SK-N-SH treated with all-trans-retinoic acid at 6 μM for 48 hours (cell line): Measurements from ENCODE around the gene PNMA1.
A peak's percentile ranks its signal among the peaks of the same experiment; 100 is the strongest.

Experiments used
- ATAC-seq: fragments of 200-7000 bp; cut with Tn5 transposase; 3 replicates; pipeline ENCODE4 v1.9.1; 2020; ENCODE audit warnings: mild to moderate bottlenecking, moderate library complexity
- ARNTL ChIP-seq: fragments of 450-650 bp; formaldehyde crosslinking; IDR thresholded peaks from 2 replicates; pipeline ENCODE4 v1.5.0; 2020; ENCODE audit warnings: low read depth, mild to moderate bottlenecking, moderate library complexity, borderline replicate concordance
- BACH2 ChIP-seq: fragments of 250-450 bp; sonication (Bioruptor Pico); IDR thresholded peaks from 2 replicates; pipeline ENCODE4 v1.9.0; 2021; ENCODE audit warnings: mild to moderate bottlenecking, borderline replicate concordance
- CSDC2 ChIP-seq: fragments of 250-450 bp; sonication (Bioruptor Pico); IDR thresholded peaks from 2 replicates; pipeline ENCODE4 v1.5.0; 2020; ENCODE audit warnings: mild to moderate bottlenecking, moderate library complexity
- ESRRG ChIP-seq: fragments of 250-450 bp; sonication (Bioruptor Pico); IDR thresholded peaks from 2 replicates; pipeline ENCODE4 v1.6.1; 2021; ENCODE audit warnings: mild to moderate bottlenecking
- GLIS3 ChIP-seq: fragments of 250-450 bp; sonication (Bioruptor Pico); IDR thresholded peaks from 2 replicates; pipeline ENCODE4 v1.5.0; 2020; ENCODE audit warnings: mild to moderate bottlenecking, moderate library complexity
- ISL1 ChIP-seq: fragments of 250-450 bp; sonication (Bioruptor Pico); IDR thresholded peaks from 2 replicates; pipeline ENCODE4 v2.1.2; 2022; ENCODE audit warnings: mild to moderate bottlenecking, moderate library complexity
- OSR1 ChIP-seq: fragments of 250-450 bp; sonication (Bioruptor Pico); IDR thresholded peaks from 2 replicates; pipeline ENCODE4 v1.8.0; 2022; ENCODE audit warnings: moderate library complexity, mild to moderate bottlenecking, inconsistent platforms
- PPARA ChIP-seq: fragments of 250-450 bp; sonication (Bioruptor Pico); IDR thresholded peaks from 2 replicates; pipeline ENCODE4 v1.5.0; 2020; ENCODE audit warnings: mild to moderate bottlenecking, borderline replicate concordance
- RARB ChIP-seq: fragments of 250-450 bp; sonication (Bioruptor Pico); IDR thresholded peaks from 2 replicates; pipeline ENCODE4 v1.8.0; 2021; ENCODE audit warnings: mild to moderate bottlenecking, moderate library complexity
- TCF4 ChIP-seq: fragments of 250-450 bp; sonication (Bioruptor Pico); IDR thresholded peaks from 2 replicates; pipeline ENCODE4 v1.8.0; 2021; ENCODE audit warnings: mild to moderate bottlenecking, moderate library complexity, borderline replicate concordance
- TOX ChIP-seq: fragments of 250-450 bp; sonication (Bioruptor Pico); IDR thresholded peaks from 2 replicates; pipeline ENCODE4 v1.8.0; 2021; ENCODE audit warnings: mild to moderate bottlenecking, moderate library complexity, borderline replicate concordance
- ZC3H10 ChIP-seq: fragments of 250-450 bp; sonication (Bioruptor Pico); IDR thresholded peaks from 2 replicates; pipeline ENCODE4 v1.5.1; 2021; ENCODE audit warnings: mild to moderate bottlenecking, moderate library complexity
- ZFP3 ChIP-seq: fragments of 250-450 bp; sonication (Bioruptor Pico); IDR thresholded peaks from 2 replicates; pipeline ENCODE4 v1.5.0; 2020; ENCODE audit warnings: mild to moderate bottlenecking, moderate library complexity
- ZFP30 ChIP-seq: fragments of 450-650 bp; formaldehyde crosslinking; IDR thresholded peaks from 2 replicates; pipeline ENCODE4 v1.5.0; 2022; ENCODE audit warnings: mild to moderate bottlenecking, moderate library complexity
- ZNF565 ChIP-seq: fragments of 450-650 bp; formaldehyde crosslinking; conservative IDR thresholded peaks from 2 replicates; pipeline ENCODE4 v1.5.0; 2020; ENCODE audit warnings: low read depth, mild to moderate bottlenecking, moderate library complexity
- ZNF70 ChIP-seq: fragments of 450-650 bp; formaldehyde crosslinking; IDR thresholded peaks from 2 replicates; pipeline ENCODE4 v1.5.0; 2020; ENCODE audit warnings: mild to moderate bottlenecking, moderate library complexity
- ZNF8 ChIP-seq: fragments of 450-650 bp; formaldehyde crosslinking; IDR thresholded peaks from 2 replicates; pipeline ENCODE4 v1.5.0; 2020; ENCODE audit warnings: mild to moderate bottlenecking, moderate library complexity
- TF ChIP-seq, protein P1 (sequence below): fragments of 250-450 bp; sonication (Bioruptor Pico); IDR thresholded peaks from 2 replicates; pipeline ENCODE4 v1.5.1; 2021; ENCODE audit warnings: mild to moderate bottlenecking, moderate library complexity
- TF ChIP-seq, protein P2 (sequence below): fragments of 250-450 bp; sonication (Bioruptor Pico); IDR thresholded peaks from 2 replicates; pipeline ENCODE4 v1.5.0; 2020; ENCODE audit warnings: mild to moderate bottlenecking, moderate library complexity
- TF ChIP-seq, protein P3 (sequence below): fragments of 250-450 bp; sonication (Bioruptor Pico); IDR thresholded peaks from 2 replicates; pipeline ENCODE4 v1.5.1; 2020; ENCODE audit warnings: low read depth, mild to moderate bottlenecking, moderate library complexity
- TF ChIP-seq, protein P4 (sequence below): fragments of 250-450 bp; sonication (Bioruptor Pico); IDR thresholded peaks from 2 replicates; pipeline ENCODE4 v1.8.0; 2020; ENCODE audit warnings: mild to moderate bottlenecking, moderate library complexity, borderline replicate concordance

PNMA1 gene

DNA sequence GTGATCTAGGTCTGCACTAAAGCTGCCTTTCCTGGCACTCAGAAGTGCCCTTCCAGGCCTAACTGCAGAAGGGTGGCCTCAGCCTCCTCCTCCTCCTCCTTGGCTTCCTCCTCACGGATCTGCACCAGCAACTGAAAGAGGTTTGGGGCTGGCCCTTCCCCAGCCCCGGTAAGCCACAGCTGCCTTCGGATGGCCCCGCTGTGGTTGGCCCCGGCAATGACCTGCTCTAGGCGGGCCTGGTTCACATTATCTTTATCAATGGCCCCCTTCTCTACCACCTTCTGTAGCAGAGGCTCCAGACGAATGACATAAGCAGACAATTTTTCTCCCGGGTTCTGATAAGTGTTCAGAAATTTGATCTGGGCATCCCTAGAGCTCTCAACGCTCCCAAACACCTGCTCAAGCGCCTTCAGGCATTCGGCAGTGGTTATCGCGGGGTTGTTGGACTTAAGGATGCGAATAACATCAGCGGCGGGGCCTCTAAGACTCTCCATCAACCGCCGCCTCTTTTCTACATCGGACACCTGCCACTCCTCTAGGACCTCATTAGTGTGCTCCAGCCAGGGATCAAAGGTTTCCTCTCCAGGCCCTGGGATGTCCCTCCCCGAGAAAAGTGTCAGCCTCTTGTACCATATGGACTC, 1.5 kb downstream of the PNMA1 start:
- ATAC-seq = peak; percentile 48
- TF ChIP-seq ZFP3 (CRISPR knock-in tag) (no peak), CSDC2 (CRISPR knock-in tag) (no peak), TCF4 (no peak), ARNTL (CRISPR knock-in tag) (no peak), GLIS3 (CRISPR knock-in tag) (no peak), ZNF70 (CRISPR knock-in tag) (no peak)
- TF ChIP-seq, protein P1, sequence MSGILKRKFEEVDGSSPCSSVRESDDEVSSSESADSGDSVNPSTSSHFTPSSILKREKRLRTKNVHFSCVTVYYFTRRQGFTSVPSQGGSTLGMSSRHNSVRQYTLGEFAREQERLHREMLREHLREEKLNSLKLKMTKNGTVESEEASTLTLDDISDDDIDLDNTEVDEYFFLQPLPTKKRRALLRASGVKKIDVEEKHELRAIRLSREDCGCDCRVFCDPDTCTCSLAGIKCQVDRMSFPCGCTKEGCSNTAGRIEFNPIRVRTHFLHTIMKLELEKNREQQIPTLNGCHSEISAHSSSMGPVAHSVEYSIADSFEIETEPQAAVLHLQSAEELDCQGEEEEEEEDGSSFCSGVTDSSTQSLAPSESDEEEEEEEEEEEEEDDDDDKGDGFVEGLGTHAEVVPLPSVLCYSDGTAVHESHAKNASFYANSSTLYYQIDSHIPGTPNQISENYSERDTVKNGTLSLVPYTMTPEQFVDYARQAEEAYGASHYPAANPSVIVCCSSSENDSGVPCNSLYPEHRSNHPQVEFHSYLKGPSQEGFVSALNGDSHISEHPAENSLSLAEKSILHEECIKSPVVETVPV (CRISPR knock-in tag) = no peak
- TF ChIP-seq, protein P2, sequence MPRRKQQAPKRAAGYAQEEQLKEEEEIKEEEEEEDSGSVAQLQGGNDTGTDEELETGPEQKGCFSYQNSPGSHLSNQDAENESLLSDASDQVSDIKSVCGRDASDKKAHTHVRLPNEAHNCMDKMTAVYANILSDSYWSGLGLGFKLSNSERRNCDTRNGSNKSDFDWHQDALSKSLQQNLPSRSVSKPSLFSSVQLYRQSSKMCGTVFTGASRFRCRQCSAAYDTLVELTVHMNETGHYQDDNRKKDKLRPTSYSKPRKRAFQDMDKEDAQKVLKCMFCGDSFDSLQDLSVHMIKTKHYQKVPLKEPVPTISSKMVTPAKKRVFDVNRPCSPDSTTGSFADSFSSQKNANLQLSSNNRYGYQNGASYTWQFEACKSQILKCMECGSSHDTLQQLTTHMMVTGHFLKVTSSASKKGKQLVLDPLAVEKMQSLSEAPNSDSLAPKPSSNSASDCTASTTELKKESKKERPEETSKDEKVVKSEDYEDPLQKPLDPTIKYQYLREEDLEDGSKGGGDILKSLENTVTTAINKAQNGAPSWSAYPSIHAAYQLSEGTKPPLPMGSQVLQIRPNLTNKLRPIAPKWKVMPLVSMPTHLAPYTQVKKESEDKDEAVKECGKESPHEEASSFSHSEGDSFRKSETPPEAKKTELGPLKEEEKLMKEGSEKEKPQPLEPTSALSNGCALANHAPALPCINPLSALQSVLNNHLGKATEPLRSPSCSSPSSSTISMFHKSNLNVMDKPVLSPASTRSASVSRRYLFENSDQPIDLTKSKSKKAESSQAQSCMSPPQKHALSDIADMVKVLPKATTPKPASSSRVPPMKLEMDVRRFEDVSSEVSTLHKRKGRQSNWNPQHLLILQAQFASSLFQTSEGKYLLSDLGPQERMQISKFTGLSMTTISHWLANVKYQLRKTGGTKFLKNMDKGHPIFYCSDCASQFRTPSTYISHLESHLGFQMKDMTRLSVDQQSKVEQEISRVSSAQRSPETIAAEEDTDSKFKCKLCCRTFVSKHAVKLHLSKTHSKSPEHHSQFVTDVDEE (CRISPR knock-in tag) = no peak

DNA sequence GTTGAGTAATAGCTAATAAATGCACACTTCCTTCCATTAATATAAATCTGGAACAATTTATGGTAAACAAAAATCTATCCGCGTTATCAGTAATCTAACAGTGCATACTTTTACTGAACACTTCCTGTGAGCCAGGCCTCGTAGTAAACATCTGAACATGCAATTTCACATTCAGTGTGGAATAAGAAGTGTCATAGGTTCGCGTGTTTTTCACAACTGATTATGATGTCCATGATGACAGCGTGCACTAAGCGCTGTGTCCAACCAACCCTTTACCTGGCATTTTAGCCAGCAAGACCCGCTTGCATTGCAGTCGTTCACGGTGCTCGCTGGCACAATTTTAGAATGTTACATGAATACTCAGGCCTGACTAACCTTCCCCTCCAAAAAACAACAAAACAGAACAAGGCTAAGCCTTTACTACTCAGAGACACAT, 2.1 kb downstream of the PNMA1 start:
- TF ChIP-seq ARNTL (CRISPR knock-in tag) = no peak
- no peak for TF ChIP-seq OSR1 (CRISPR knock-in tag)
- TF ChIP-seq, protein P3, sequence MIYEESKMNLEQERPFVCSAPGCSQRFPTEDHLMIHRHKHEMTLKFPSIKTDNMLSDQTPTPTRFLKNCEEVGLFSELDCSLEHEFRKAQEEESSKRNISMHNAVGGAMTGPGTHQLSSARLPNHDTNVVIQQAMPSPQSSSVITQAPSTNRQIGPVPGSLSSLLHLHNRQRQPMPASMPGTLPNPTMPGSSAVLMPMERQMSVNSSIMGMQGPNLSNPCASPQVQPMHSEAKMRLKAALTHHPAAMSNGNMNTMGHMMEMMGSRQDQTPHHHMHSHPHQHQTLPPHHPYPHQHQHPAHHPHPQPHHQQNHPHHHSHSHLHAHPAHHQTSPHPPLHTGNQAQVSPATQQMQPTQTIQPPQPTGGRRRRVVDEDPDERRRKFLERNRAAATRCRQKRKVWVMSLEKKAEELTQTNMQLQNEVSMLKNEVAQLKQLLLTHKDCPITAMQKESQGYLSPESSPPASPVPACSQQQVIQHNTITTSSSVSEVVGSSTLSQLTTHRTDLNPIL (CRISPR knock-in tag) = no peak
- TF ChIP-seq, protein P1 (CRISPR knock-in tag) = no peak
- no peak for TF ChIP-seq ZFP3 (CRISPR knock-in tag)

DNA sequence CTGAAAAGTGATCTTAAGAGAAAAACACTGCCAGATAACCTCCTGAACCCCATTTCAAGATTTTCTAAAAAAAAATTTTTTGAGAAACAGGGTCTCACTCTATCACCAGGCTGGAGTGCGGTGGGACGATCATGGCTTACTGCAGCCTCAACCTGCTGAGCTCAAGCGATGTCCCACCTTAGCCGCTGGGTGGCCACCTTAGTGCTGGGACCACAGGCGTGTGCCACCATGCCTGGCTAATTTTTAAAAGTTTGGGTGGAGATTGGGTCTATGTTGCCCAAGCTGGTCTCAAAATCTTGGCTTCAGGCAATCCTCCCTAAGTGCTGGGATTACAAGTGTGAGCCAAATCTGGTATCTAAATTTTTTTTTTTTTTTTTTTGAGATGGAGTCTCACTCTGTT, 3.4 kb downstream of the PNMA1 start:
- TF ChIP-seq ZFP3 (CRISPR knock-in tag) = no peak
- no peak for TF ChIP-seq ZNF565
- TF ChIP-seq, protein P1 (CRISPR knock-in tag) = no peak
- TF ChIP-seq, protein P4, sequence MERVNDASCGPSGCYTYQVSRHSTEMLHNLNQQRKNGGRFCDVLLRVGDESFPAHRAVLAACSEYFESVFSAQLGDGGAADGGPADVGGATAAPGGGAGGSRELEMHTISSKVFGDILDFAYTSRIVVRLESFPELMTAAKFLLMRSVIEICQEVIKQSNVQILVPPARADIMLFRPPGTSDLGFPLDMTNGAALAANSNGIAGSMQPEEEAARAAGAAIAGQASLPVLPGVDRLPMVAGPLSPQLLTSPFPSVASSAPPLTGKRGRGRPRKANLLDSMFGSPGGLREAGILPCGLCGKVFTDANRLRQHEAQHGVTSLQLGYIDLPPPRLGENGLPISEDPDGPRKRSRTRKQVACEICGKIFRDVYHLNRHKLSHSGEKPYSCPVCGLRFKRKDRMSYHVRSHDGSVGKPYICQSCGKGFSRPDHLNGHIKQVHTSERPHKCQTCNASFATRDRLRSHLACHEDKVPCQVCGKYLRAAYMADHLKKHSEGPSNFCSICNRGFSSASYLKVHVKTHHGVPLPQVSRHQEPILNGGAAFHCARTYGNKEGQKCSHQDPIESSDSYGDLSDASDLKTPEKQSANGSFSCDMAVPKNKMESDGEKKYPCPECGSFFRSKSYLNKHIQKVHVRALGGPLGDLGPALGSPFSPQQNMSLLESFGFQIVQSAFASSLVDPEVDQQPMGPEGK = no peak
- TF ChIP-seq ESRRG (CRISPR knock-in tag) = no peak
- TF ChIP-seq ZNF8 (CRISPR knock-in tag) = no peak
- no peak for TF ChIP-seq PPARA (CRISPR knock-in tag)
- TF ChIP-seq ZNF70 (CRISPR knock-in tag) = no peak
- no peak for TF ChIP-seq ARNTL (CRISPR knock-in tag)
- no peak for TF ChIP-seq RARB (CRISPR knock-in tag)
- no peak for TF ChIP-seq GLIS3 (CRISPR knock-in tag)
- TF ChIP-seq TCF4 = no peak
- no peak for TF ChIP-seq OSR1 (CRISPR knock-in tag)
- TF ChIP-seq, protein P2 (CRISPR knock-in tag) = no peak
- TF ChIP-seq TOX = no peak
- no peak for TF ChIP-seq ZFP30
- no peak for TF ChIP-seq ZC3H10 (CRISPR knock-in tag)
- TF ChIP-seq ISL1 (CRISPR knock-in tag) = no peak
- TF ChIP-seq BACH2 (CRISPR knock-in tag) = no peak
- no peak for ATAC-seq

More for the DNA sequence above, 2.1 kb downstream of the PNMA1 start:
- ATAC-seq = peak; percentile 9
